B cell (primary cell): ENCODE data around the gene IMPA2. TPM values are rescaled to one million over a fixed set of nuclear protein-coding genes. Genes with fewer than 3 reads are reported as not detected.
A peak's percentile ranks its signal among the peaks of the same experiment; 100 is the strongest.

Source experiments
- ATAC-seq: fragments of 200-7000 bp; cut with Tn5 transposase; one replicate; pipeline ENCODE4 v1.10.0; 2021; ENCODE audit warnings: low read depth, mild to moderate bottlenecking, moderate number of reproducible peaks, moderate library complexity
- CTCF ChIA-PET: fragments of 350-600 bp; sonication (Branson Sonifier 250); formaldehyde crosslinking; loops from one replicate; lab custom pipeline; 2021; ENCODE audit warnings: antibody characterized with exemption, inconsistent platforms; lab: Charles Lee
- POLR2A ChIA-PET: fragments of 350-600 bp; sonication (Branson Sonifier 250); formaldehyde crosslinking; loops from one replicate; lab custom pipeline; 2021; ENCODE audit warnings: antibody characterized with exemption; lab: Charles Lee
- DNase-seq: peaks from one replicate; pipeline ENCODE4 v3.0.0; 2013
- H2AFZ ChIP-seq: 2 replicates; pipeline ENCODE4 v1.6.1; 2012; ENCODE audit warnings: mild to moderate bottlenecking, low read depth, low read length; ENCODE audit not compliant: insufficient read depth, poor library complexity, severe bottlenecking
- H3K27ac ChIP-seq, 2 donors: 1 replicate in 1 of 2; 2 replicates in 1 of 2; pipeline ENCODE4 v1.5.1; 2012 to 2013; ENCODE audit warnings: low read length in 2 of 2, mild to moderate bottlenecking in 2 of 2, moderate library complexity in 1 of 2
- H3K27me3 ChIP-seq, 4 experiments: fragments of 200-600 bp in 1 of 4; sonication (generic) in 1 of 4; replicated peaks in 1 of 4; 1 replicate in 2 of 4; 2 replicates in 2 of 4; pipeline versions ENCODE4 v1.6.1 to v1.7.0; 2013 to 2016; ENCODE audit warnings: low read length in 3 of 4, mild to moderate bottlenecking in 2 of 4, mixed read lengths in 1 of 4, moderate library complexity in 1 of 4; ENCODE audit not compliant: insufficient read depth in 4 of 4, control insufficient read depth in 3 of 4; ENCODE audit errors: control extremely low read depth in 1 of 4
- H3K36me3 ChIP-seq, 2 experiments: replicated peaks in 1 of 2; 1 replicate in 1 of 2; 2 replicates in 1 of 2; pipeline versions ENCODE4 v1.6.1 to v1.7.1; 2013; ENCODE audit warnings: low read length in 1 of 2; ENCODE audit not compliant: insufficient read depth in 2 of 2, control insufficient read depth in 1 of 2; ENCODE audit errors: control extremely low read depth in 1 of 2, extremely low read depth in 1 of 2
- H3K4me1 ChIP-seq, 2 donors: fragments of 200-600 bp in 1 of 2; sonication (generic) in 1 of 2; 1 replicate in 1 of 2; 2 replicates in 1 of 2; pipeline versions ENCODE4 v1.5.1 to v1.6.1; 2013 to 2017; ENCODE audit warnings: low read length in 2 of 2; ENCODE audit not compliant: control insufficient read depth in 2 of 2, insufficient read depth in 2 of 2
- H3K4me2 ChIP-seq: replicated peaks from 2 replicates; pipeline ENCODE3; 2012; ENCODE audit warnings: mild to moderate bottlenecking, low read depth, low read length; ENCODE audit not compliant: poor library complexity, severe bottlenecking
- H3K4me3 ChIP-seq, 5 experiments: fragments of 200-600 bp in 1 of 5; sonication (generic) in 1 of 5; 1 replicate in 3 of 5; 2 replicates in 2 of 5; pipeline versions ENCODE4 v1.5.1 to v1.7.0; 2011 to 2016; ENCODE audit warnings: low read length in 4 of 5, mild to moderate bottlenecking in 4 of 5, low read depth in 2 of 5, control low read depth in 1 of 5, moderate library complexity in 1 of 5; ENCODE audit not compliant: insufficient read depth in 1 of 5; ENCODE audit errors: control extremely low read depth in 1 of 5, extremely low read depth in 1 of 5
- H3K79me2 ChIP-seq: fragments of 200-600 bp; sonication (generic); one replicate; pipeline ENCODE4 v1.6.0; 2016; ENCODE audit warnings: low read length; ENCODE audit not compliant: control insufficient read depth, insufficient read depth
- H3K9ac ChIP-seq: fragments of 200-600 bp; sonication (generic); 2 replicates; pipeline ENCODE4 v1.6.1; 2017; ENCODE audit warnings: mild to moderate bottlenecking, low read length, moderate library complexity
- H3K9me3 ChIP-seq, 3 donors: one replicate each; pipeline versions ENCODE4 v1.6.1 to v1.7.1; 2013; ENCODE audit warnings: low read length in 2 of 3; ENCODE audit not compliant: control insufficient read depth in 2 of 3, insufficient read depth in 1 of 3; ENCODE audit errors: control extremely low read depth in 1 of 3
- H4K20me1 ChIP-seq: 2 replicates; pipeline ENCODE4 v1.6.0; 2012; ENCODE audit warnings: mild to moderate bottlenecking, low read length; ENCODE audit not compliant: insufficient read depth, control insufficient read depth, poor library complexity, severe bottlenecking
- H3K27ac Mint-ChIP-seq: one replicate; pipeline ENCODE4 v1.8.0; 2021; ENCODE audit warnings: mixed read lengths
- H3K27me3 Mint-ChIP-seq: one replicate; pipeline ENCODE4 v1.8.0; 2021; ENCODE audit warnings: mixed read lengths
- H3K4me1 Mint-ChIP-seq: one replicate; pipeline ENCODE4 v1.8.0; 2021; ENCODE audit warnings: mixed read lengths
- H3K4me3 Mint-ChIP-seq: one replicate; pipeline ENCODE4 v1.8.0; 2021; ENCODE audit warnings: mixed read lengths
- H3K9me3 Mint-ChIP-seq: one replicate; pipeline ENCODE4 v1.8.0; 2022; ENCODE audit warnings: mixed read lengths; ENCODE audit not compliant: insufficient read depth
- EZH2 ChIP-seq: IDR thresholded peaks from 2 replicates; pipeline ENCODE4 v1.6.1; 2012; ENCODE audit warnings: borderline replicate concordance, low read depth, mild to moderate bottlenecking, moderate library complexity, low read length; ENCODE audit not compliant: insufficient read depth, poor library complexity, severe bottlenecking
- WGBS: methylation state at CpG from one replicate; pipeline ENCODE4 v1.1.5; 2013; ENCODE audit warnings: missing lambda C conversion rate; ENCODE audit not compliant: insufficient coverage; 5-methylcytosine and 5-hydroxymethylcytosine counted together
- intact Hi-C: fragments of 100-400 bp; cut with micrococcal nuclease; formaldehyde crosslinking; loops from one replicate; pipeline ENCODE4 v1.10.0; 2022
- polyA plus RNA-seq: library from polyadenylated mRNA; depleted of rRNA; stranded (reverse); fragments of >200 nt; gene quantifications from 2 replicates; pipeline ENCODE4 v1.2.3, GENCODE V29; 2012
- total RNA-seq, 2 donors: library from RNA; stranded (reverse); fragments of 120-200 nt in 1 of 2; gene quantifications; 1 replicate in 1 of 2; 2 replicates in 1 of 2; pipeline versions ENCODE4 v1.2.3 to v1.2.4, GENCODE V29; 2013 to 2022
- TF ChIP-seq, protein P1 (sequence below): fragments of 200-600 bp; IDR thresholded peaks from one replicate; pipeline ENCODE4 v1.8.0; 2022; ENCODE audit warnings: antibody characterized with exemption, mild to moderate bottlenecking

Gene IMPA2
- total and polyA plus RNA-seq, 2 donors (not counting 1 experiment from before 2014, with no cell fraction given): 8.0 to 11.7 TPM

DNA sequence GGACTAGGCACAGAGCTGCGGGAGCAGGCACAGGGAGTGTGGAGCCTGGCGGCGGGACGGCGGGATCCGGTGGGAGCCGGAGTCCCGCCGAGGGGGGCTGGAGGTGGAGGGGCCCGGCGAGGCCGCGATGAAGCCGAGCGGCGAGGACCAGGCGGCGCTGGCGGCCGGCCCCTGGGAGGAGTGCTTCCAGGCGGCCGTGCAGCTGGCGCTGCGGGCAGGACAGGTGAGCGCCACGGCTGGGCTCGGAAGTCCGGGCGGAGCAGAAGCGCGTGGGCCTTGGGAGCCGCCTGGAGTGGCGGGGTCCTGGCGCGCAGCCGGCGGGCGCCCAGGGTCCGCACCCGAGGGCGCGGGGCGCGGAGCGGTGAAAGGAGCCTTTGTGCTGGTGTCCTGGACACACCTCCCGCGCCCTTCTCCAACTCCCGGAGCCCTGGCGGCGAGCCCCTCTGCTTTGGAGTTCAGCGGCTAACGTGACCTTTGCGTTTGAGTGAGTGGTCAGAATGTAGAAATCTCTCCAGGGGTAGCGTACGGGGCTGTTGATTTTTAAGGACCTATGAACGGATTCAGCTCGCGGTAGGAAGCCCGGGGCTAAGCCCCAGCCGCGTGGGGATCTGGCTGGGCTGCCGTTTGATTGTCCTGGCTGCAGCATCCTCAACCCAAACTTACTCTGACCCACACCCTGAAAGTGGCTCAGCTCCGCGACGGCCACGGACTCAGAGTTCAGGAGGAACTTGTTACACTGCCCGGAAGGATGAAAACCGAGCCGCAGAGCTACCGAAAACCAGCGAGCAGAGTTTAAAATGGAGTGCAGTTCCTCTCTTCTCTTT, 448 bp downstream of the IMPA2 start:
- Histone ChIP-seq H3K27me3 (no peaks in the 10 kb centered on the region), H3K36me3 (no peaks in the 10 kb centered on the region), H3K79me2 (no peaks in the 10 kb centered on the region), H3K4me1 (peaks cover 5 to 15% of the 10 kb centered on the region in 2 donors), H3K9me3 (no peaks in the 10 kb centered on the region), H3K4me2 (peak overlapping the region; percentile 97), H4K20me1 (no peaks in the 10 kb centered on the region), H3K27ac (no peak overlapping the region), H2AFZ (peak overlapping the region; percentile 97), H3K9ac (peak overlapping the region; percentile 76), H3K4me3 (peak overlapping the region; percentile 67 to 81 (median 68))
- Mint-ChIP-seq H3K9me3 (no peaks in the 10 kb centered on the region), H3K27ac (peak overlapping the region; percentile 67), H3K27me3 (no peaks in the 10 kb centered on the region), H3K4me3 (peak overlapping the region; percentile 93), H3K4me1 (peaks cover 14% of the 10 kb centered on the region)
- intact Hi-C loops: loop anchor here (1.0 to 5.0 kb wide), 9 partner anchors 14 to 1454 kb away; partner anchors contain the start of genes CHMP1B, NAPG, PTPN2 and SEH1L
- POLR2A ChIA-PET: interaction anchor here (0.5 to 2.5 kb wide), 6 partner anchors 9 to 396 kb away, joined by 3 to 13 read pairs (median 4); partner anchors contain the start of gene CHMP1B
- DNase-seq: peak; percentile 61
- under 1% methylated on average over 70 of the region's 71 CpGs for WGBS
- ATAC-seq: no peak
- CTCF ChIA-PET: interaction anchor here (0.7 to 4.4 kb wide), 6 partner anchors 9 to 57 kb away, joined by 3 to 32 read pairs (median 4); no protein-coding TSS in a partner anchor
- no peak for TF ChIP-seq EZH2
- TF ChIP-seq, protein P1, sequence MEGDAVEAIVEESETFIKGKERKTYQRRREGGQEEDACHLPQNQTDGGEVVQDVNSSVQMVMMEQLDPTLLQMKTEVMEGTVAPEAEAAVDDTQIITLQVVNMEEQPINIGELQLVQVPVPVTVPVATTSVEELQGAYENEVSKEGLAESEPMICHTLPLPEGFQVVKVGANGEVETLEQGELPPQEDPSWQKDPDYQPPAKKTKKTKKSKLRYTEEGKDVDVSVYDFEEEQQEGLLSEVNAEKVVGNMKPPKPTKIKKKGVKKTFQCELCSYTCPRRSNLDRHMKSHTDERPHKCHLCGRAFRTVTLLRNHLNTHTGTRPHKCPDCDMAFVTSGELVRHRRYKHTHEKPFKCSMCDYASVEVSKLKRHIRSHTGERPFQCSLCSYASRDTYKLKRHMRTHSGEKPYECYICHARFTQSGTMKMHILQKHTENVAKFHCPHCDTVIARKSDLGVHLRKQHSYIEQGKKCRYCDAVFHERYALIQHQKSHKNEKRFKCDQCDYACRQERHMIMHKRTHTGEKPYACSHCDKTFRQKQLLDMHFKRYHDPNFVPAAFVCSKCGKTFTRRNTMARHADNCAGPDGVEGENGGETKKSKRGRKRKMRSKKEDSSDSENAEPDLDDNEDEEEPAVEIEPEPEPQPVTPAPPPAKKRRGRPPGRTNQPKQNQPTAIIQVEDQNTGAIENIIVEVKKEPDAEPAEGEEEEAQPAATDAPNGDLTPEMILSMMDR: no peak

DNA sequence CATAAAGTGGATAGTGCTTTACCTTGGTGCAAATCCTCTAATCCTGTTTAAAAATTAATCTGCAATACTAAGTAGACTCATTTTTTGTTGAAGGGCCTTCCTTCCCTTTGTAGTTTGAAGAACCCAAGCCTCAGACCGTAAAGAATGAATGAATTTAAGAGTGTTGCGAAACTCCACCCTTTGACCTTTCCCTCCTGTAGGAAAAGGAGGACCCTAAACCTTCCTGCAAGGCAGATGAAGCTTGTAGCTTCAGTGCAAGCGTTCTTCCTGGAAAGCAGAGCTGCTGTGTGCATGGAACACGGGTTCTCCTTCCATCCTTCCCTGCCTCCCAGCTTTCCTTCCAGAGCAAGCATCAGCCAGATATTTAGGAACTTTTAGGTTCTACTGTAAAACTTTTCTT, 1.7 kb downstream of the IMPA2 start:
- Histone ChIP-seq H3K9ac (no peak overlapping the region), H4K20me1 (no peaks in the 10 kb centered on the region), H3K27ac (no peak overlapping the region), H3K36me3 (no peaks in the 10 kb centered on the region), H3K4me2 (no peak overlapping the region), H3K79me2 (no peaks in the 10 kb centered on the region), H3K4me1 (peaks cover 5 to 15% of the 10 kb centered on the region in 2 donors), H2AFZ (no peak overlapping the region), H3K4me3 (no peak overlapping the region), H3K9me3 (no peaks in the 10 kb centered on the region), H3K27me3 (no peaks in the 10 kb centered on the region)
- ChIA-PET CTCF (interaction anchor here (0.8 to 4.4 kb wide), 5 partner anchors 13 to 250 kb away, joined by 3 to 32 read pairs (median 4); no protein-coding TSS in a partner anchor), POLR2A (no interaction called here)
- ATAC-seq (no peak), DNase-seq (no peak)
- intact Hi-C loops: loop anchor here (5.0 kb wide), 3 partner anchors 899 to 1456 kb away; partner anchors contain the start of genes NAPG, PTPN2 and SEH1L
- WGBS: no CpG with 5 or more reads among the region's 4 CpGs
- Mint-ChIP-seq H3K27ac (no peak overlapping the region), H3K9me3 (no peaks in the 10 kb centered on the region), H3K4me1 (peaks cover 14% of the 10 kb centered on the region), H3K4me3 (peak overlapping the region; percentile 49), H3K27me3 (no peaks in the 10 kb centered on the region)
- TF ChIP-seq, protein P1: no peak
- TF ChIP-seq EZH2: no peak
